Upper lobe of right lung (tissue), 1 donor: ENCODE measurements around the gene EIF4G3. TPM values are rescaled to one million over a fixed set of nuclear protein-coding genes. Genes with fewer than 3 reads are reported as not detected.

Experiments used
- ATAC-seq: fragments of 200-7000 bp; cut with Tn5 transposase; one replicate; pipeline ENCODE4 v1.9.1; 2020; ENCODE audit warnings: mild to moderate bottlenecking, moderate library complexity
- DNase-seq: peaks from one replicate; pipeline ENCODE4 v3.0.0-alpha.2; 2020
- H3K27ac ChIP-seq: fragments of 200-600 bp; one replicate; pipeline ENCODE4 v1.8.0; 2022
- H3K27me3 ChIP-seq: fragments of 200-600 bp; one replicate; pipeline ENCODE4 v1.8.0; 2022; ENCODE audit warnings: mild to moderate bottlenecking
- H3K36me3 ChIP-seq: fragments of 200-600 bp; one replicate; pipeline ENCODE4 v1.8.0; 2022
- H3K4me1 ChIP-seq: fragments of 200-600 bp; one replicate; pipeline ENCODE4 v1.8.0; 2022
- H3K4me3 ChIP-seq: fragments of 200-600 bp; one replicate; pipeline ENCODE4 v1.8.0; 2022; ENCODE audit warnings: mild to moderate bottlenecking
- H3K9me3 ChIP-seq: fragments of 200-600 bp; one replicate; pipeline ENCODE4 v1.8.0; 2022
- CTCF ChIP-seq: fragments of 200-600 bp; IDR thresholded peaks from one replicate; pipeline ENCODE4 v1.8.0; 2022; ENCODE audit warnings: antibody characterized with exemption
- intact Hi-C: fragments of 100-400 bp; cut with DNase I; formaldehyde crosslinking; loops from one replicate; pipeline ENCODE4 v1.11.0; 2022
- total RNA-seq: library from RNA; stranded (reverse); fragmentation: NEBNext Ultra II Directional; extraction: Animal tissue kit (Norgen Biotek cat#: 25700); gene quantifications from one replicate; pipeline ENCODE4 v1.2.1, GENCODE V29; 2021
- donor health status: DM: no; HTN: yes; CAD: no; lungs with severe emphysema.

EIF4G3 gene
- total RNA-seq, 1 donor from 2014 or later, result 44.5 TPM

DNA sequence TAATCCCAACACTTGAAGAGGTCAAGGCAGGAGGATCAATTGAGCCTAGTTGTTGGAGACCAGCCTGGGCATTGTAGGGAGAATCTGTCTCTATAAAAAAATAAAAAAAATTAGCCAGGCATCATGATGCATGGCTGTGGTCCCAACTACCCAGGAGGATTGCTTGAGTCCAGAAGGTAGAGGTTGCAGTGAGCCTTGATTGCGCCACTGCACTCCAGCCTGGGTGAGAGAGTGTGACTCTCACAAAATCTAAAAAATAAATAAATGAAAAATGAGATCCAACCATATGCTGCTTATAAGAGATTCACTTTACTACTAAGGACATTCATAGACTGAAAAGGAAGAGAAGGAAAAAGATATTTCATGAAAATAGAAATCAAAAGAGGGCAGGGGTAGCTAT lies 342.5 kb downstream of the EIF4G3 start:
- DNase-seq (no peak), ATAC-seq (no peak)
- H3K36me3 ChIP-seq, result peaks cover 2% of the 10 kb centered on the region
- no peak overlapping the region for H3K4me3 ChIP-seq
- no peaks in the 10 kb centered on the region for H3K9me3 ChIP-seq
- H3K4me1 ChIP-seq, result no peaks in the 10 kb centered on the region
- H3K27ac ChIP-seq, result no peak overlapping the region
- no peaks in the 10 kb centered on the region for H3K27me3 ChIP-seq
- no peak for TF ChIP-seq CTCF
- intact Hi-C loops, result no loop called here

- no peak for ATAC-seq
Measured at GRCh38 chr1:20830378-20830777, 346.3 kb downstream of the EIF4G3 start.

GRCh38 chr1:20829946-20830345 lies 346.8 kb downstream of the EIF4G3 start:
- Histone ChIP-seq H3K4me1 (no peaks in the 10 kb centered on the region), H3K4me3 (no peak overlapping the region), H3K36me3 (peaks cover 10% of the 10 kb centered on the region), H3K27me3 (no peaks in the 10 kb centered on the region), H3K27ac (no peak overlapping the region), H3K9me3 (no peaks in the 10 kb centered on the region)
- intact Hi-C loops, result no loop called here
- no peak for DNase-seq
- no peak for ATAC-seq
- no peak for TF ChIP-seq CTCF

More at GRCh38 chr1:20830378-20830777, 346.3 kb downstream of the EIF4G3 start:
- no peak overlapping the region for H3K27ac ChIP-seq
- no peaks in the 10 kb centered on the region for H3K9me3 ChIP-seq
- H3K4me1 ChIP-seq, result no peaks in the 10 kb centered on the region
- TF ChIP-seq CTCF, result no peak
- no peaks in the 10 kb centered on the region for H3K27me3 ChIP-seq
- H3K36me3 ChIP-seq, result peaks cover 10% of the 10 kb centered on the region
- intact Hi-C loops, result no loop called here
- no peak for DNase-seq
- H3K4me3 ChIP-seq, result no peak overlapping the region

DNA sequence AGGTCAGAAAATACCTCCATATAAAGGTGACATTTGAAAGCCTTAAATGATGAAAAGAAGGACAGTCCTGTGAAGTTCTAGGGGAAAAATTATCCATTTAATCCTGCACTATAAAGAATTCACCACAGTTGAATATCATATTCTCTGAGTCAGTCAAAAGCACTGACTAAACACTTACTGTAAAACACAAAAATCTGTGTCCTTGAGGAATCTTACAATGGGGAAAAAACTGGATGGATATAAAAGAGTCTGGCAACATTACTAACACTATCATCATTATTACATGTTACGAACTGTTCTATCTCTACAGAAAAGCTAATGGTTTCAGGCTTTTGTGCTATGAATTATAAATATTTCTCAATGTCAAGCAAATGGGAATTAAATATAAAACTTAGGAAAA lies 347.2 kb downstream of the EIF4G3 start:
- TF ChIP-seq CTCF, result no peak
- Histone ChIP-seq H3K9me3 (no peaks in the 10 kb centered on the region), H3K27me3 (no peaks in the 10 kb centered on the region), H3K4me1 (no peaks in the 10 kb centered on the region), H3K4me3 (no peak overlapping the region), H3K36me3 (peaks cover 10% of the 10 kb centered on the region), H3K27ac (no peak overlapping the region)
- ATAC-seq (no peak), DNase-seq (no peak)
- intact Hi-C loops, result no loop called here

- no peak for ATAC-seq
- intact Hi-C loops, result no loop called here
- H3K36me3 ChIP-seq, result peaks cover 22% of the 10 kb centered on the region
- no peak for TF ChIP-seq CTCF
- no peak for DNase-seq
- H3K9me3 ChIP-seq, result no peaks in the 10 kb centered on the region
- H3K27ac ChIP-seq, result no peak overlapping the region
- H3K4me3 ChIP-seq, result no peak overlapping the region
- no peaks in the 10 kb centered on the region for H3K4me1 ChIP-seq
- no peaks in the 10 kb centered on the region for H3K27me3 ChIP-seq
Measured at GRCh38 chr1:20823845-20824244, 352.9 kb downstream of the EIF4G3 start.

- no peak for DNase-seq
- H3K27ac ChIP-seq, result no peak overlapping the region
- peaks cover 13% of the 10 kb centered on the region for H3K36me3 ChIP-seq
- ATAC-seq, result no peak
- H3K4me3 ChIP-seq, result no peak overlapping the region
- TF ChIP-seq CTCF, result no peak
- H3K4me1 ChIP-seq, result no peaks in the 10 kb centered on the region
- no peaks in the 10 kb centered on the region for H3K9me3 ChIP-seq
- H3K27me3 ChIP-seq, result no peaks in the 10 kb centered on the region
- intact Hi-C loops, result no loop called here
Measured at GRCh38 chr1:20821466-20821865, 355.2 kb downstream of the EIF4G3 start.
